ENCODE results near the gene SUSD1. TPM values are rescaled to one million over a fixed set of nuclear protein-coding genes. Genes with fewer than 3 reads are reported as not detected.

Gene SUSD1
- total RNA-seq, 1 donor, result 14.5 TPM

DNA sequence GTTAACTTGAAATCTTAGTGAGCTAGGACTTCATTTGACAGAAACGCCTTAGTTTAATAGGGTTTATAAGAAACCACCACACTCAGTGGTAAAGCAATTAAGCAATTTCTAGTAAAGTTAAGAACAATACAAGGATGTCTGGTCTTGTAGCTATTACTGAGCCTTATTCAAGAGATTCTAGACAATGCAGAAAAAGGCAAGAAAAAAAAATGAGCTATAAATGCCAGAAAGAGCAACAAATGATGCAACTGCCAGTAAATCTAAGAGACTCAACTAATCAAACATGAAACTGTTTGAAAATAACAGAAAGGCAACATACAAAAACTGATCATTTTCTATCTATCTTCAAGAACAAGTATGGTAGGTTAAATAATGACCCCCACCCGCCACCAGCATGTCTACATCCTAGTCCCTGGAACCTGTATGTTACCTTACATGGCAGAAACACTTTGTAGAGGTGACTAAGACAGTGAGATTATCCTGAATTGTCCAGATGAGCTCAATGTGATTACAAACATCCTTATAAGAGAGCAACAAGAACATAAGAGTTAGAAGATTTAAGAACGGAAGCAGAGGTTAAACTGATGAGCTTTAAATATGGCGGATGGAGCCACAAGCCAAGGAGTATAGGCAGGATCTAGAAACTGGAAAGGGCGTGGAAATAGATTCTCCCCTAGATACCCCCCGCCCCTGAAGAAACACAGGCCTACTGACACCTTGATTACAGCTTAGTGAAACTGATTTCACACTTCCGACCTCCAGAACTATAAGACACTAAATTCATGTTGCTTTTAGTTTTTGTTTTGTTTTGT lies 93.0 kb downstream of the SUSD1 start:
- Histone ChIP-seq H3K27me3 (ENCODE audit: insufficient read depth, low read length) (no peaks in the 10 kb centered on the region), H3K4me1 (ENCODE audit: insufficient read depth, low read length) (no peaks in the 10 kb centered on the region), H3K27ac (ENCODE audit: low read depth, low read length) (no peak overlapping the region), H3K79me2 (ENCODE audit: insufficient read depth, low read length) (no peaks in the 10 kb centered on the region), H3K9me3 (ENCODE audit: low read depth, low read length) (no peaks in the 10 kb centered on the region), H2AFZ (ENCODE audit: low read length) (no peak overlapping the region), H3K4me3 (ENCODE audit: insufficient read depth, low read length) (no peak overlapping the region), H3K36me3 (ENCODE audit: insufficient read depth, low read length) (no peaks in the 10 kb centered on the region), H4K20me1 (ENCODE audit: insufficient read depth, low read length) (no peaks in the 10 kb centered on the region), H3K4me2 (ENCODE audit: insufficient read depth, low read length) (no peak overlapping the region)
- no peak for DNase-seq (ENCODE audit: insufficient read length, low spot score, missing footprints)
- TF ChIP-seq, protein P1, sequence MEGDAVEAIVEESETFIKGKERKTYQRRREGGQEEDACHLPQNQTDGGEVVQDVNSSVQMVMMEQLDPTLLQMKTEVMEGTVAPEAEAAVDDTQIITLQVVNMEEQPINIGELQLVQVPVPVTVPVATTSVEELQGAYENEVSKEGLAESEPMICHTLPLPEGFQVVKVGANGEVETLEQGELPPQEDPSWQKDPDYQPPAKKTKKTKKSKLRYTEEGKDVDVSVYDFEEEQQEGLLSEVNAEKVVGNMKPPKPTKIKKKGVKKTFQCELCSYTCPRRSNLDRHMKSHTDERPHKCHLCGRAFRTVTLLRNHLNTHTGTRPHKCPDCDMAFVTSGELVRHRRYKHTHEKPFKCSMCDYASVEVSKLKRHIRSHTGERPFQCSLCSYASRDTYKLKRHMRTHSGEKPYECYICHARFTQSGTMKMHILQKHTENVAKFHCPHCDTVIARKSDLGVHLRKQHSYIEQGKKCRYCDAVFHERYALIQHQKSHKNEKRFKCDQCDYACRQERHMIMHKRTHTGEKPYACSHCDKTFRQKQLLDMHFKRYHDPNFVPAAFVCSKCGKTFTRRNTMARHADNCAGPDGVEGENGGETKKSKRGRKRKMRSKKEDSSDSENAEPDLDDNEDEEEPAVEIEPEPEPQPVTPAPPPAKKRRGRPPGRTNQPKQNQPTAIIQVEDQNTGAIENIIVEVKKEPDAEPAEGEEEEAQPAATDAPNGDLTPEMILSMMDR (IDR thresholded peaks at IDR 0.05; ENCODE audit: extremely low read depth, low read depth, low read length), result no peak

DNA sequence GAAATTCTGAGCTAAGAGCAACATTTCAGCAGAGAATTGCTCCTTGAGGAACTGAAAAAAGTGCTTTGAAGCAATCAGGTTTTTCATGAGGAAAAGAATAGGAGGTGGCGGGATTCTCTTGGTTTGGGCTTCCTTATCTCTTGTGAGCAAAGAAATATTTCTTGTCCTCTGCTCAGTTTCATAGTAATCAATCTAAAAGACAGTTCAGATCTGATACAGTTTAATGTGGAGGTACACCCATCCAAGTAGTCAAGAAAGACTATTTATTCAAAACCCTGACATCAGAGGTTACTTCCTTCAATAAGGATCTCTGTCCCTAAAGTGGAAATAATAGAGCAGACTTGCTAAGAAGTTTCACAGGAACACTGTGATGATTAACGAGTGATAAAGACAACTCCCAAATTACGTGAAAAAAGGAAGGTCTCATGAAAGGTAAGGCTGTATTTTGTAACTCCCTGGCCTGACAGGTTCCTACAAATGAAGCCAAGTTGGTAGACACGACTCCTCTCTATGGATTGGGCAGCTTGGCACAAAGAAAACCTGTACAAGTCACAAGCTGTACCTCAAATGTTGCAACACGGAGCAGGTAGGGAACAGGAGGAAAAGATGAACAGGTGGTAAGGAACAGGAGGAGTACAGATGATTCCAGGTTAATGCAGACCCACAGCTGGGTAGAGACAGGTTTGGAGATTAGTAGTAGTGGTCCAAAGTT lies 94.1 kb downstream of the SUSD1 start:
- TF ChIP-seq, protein P1 (IDR thresholded peaks at IDR 0.05; ENCODE audit: extremely low read depth, low read depth, low read length), result no peak
- Histone ChIP-seq H3K4me3 (ENCODE audit: insufficient read depth, low read length) (no peak overlapping the region), H3K36me3 (ENCODE audit: insufficient read depth, low read length) (no peaks in the 10 kb centered on the region), H2AFZ (ENCODE audit: low read length) (no peak overlapping the region), H3K27me3 (ENCODE audit: insufficient read depth, low read length) (no peaks in the 10 kb centered on the region), H3K27ac (ENCODE audit: low read depth, low read length) (no peak overlapping the region), H3K4me2 (ENCODE audit: insufficient read depth, low read length) (no peak overlapping the region), H3K9me3 (ENCODE audit: low read depth, low read length) (no peaks in the 10 kb centered on the region), H3K4me1 (ENCODE audit: insufficient read depth, low read length) (peaks cover under 1% of the 10 kb centered on the region), H4K20me1 (ENCODE audit: insufficient read depth, low read length) (no peaks in the 10 kb centered on the region), H3K79me2 (ENCODE audit: insufficient read depth, low read length) (no peaks in the 10 kb centered on the region)
- no peak for DNase-seq (ENCODE audit: insufficient read length, low spot score, missing footprints)

DNA sequence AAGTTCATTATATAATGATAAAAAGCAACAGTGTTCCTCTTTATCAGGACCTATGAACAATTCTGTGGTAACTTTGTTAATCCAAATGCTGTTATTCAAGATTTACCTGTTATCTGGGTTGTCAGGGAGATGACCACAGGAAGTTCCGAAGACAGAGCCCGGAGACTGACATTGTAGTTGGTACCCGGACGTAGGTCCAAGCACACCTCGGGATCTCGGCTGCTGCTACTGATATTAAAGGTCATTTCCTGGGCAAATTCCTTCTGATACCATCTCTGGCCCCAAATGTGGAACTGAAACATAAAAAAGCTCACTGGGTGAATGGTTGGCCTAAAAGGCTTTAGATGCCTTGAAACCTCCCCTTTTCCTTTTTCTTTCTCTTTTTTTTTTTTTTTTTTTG lies 96.7 kb downstream of the SUSD1 start:
- no peak overlapping the region for H2AFZ ChIP-seq (ENCODE audit: low read length)
- no peak overlapping the region for H3K4me3 ChIP-seq (ENCODE audit: insufficient read depth, low read length)
- no peak overlapping the region for H3K4me2 ChIP-seq (ENCODE audit: insufficient read depth, low read length)
- H3K9me3 ChIP-seq (ENCODE audit: low read depth, low read length), result no peaks in the 10 kb centered on the region
- TF ChIP-seq, protein P1 (IDR thresholded peaks at IDR 0.05; ENCODE audit: extremely low read depth, low read depth, low read length), result no peak
- no peak overlapping the region for H3K27ac ChIP-seq (ENCODE audit: low read depth, low read length)
- no peak for DNase-seq (ENCODE audit: insufficient read length, low spot score, missing footprints)
- no peaks in the 10 kb centered on the region for H3K79me2 ChIP-seq (ENCODE audit: insufficient read depth, low read length)
- H3K4me1 ChIP-seq (ENCODE audit: insufficient read depth, low read length), result peaks cover 23% of the 10 kb centered on the region
- no peaks in the 10 kb centered on the region for H3K36me3 ChIP-seq (ENCODE audit: insufficient read depth, low read length)
- no peaks in the 10 kb centered on the region for H3K27me3 ChIP-seq (ENCODE audit: insufficient read depth, low read length)
- no peaks in the 10 kb centered on the region for H4K20me1 ChIP-seq (ENCODE audit: insufficient read depth, low read length)

DNA sequence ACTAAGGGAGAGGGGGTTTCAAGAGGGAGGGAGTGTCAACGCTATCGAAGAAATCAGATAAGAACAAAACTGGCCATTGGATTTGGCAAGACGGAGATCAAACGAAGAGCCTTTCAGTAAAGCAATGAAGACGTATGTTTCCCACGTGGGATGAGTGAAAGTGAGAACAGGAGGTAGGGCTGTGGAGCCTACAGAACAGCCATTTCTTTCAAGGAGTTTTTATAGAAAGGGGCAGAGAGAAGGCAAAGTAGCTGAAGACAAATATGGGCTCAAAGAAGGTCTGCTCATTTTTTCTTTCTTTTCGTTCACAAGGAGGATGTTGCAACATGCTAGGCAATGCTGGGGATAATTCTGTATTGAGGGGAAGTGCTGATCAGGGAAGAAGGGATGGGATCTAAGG lies 98.3 kb downstream of the SUSD1 start:
- Histone ChIP-seq H2AFZ (ENCODE audit: low read length) (no peak overlapping the region), H3K79me2 (ENCODE audit: insufficient read depth, low read length) (peaks cover 2% of the 10 kb centered on the region), H4K20me1 (ENCODE audit: insufficient read depth, low read length) (no peaks in the 10 kb centered on the region), H3K9me3 (ENCODE audit: low read depth, low read length) (no peaks in the 10 kb centered on the region), H3K27me3 (ENCODE audit: insufficient read depth, low read length) (no peaks in the 10 kb centered on the region), H3K36me3 (ENCODE audit: insufficient read depth, low read length) (no peaks in the 10 kb centered on the region), H3K4me1 (ENCODE audit: insufficient read depth, low read length) (peaks cover 33% of the 10 kb centered on the region), H3K4me3 (ENCODE audit: insufficient read depth, low read length) (no peak overlapping the region), H3K4me2 (ENCODE audit: insufficient read depth, low read length) (no peak overlapping the region), H3K27ac (ENCODE audit: low read depth, low read length) (no peak overlapping the region)
- TF ChIP-seq, protein P1 (IDR thresholded peaks at IDR 0.05; ENCODE audit: extremely low read depth, low read depth, low read length), result no peak
- no peak for DNase-seq (ENCODE audit: insufficient read length, low spot score, missing footprints)

Data from osteoblast (primary cell).